Fibroblast of the conjunctiva (primary cell): Measurements from ENCODE around the gene LNX2.

ENCODE experiments used
- DNase-seq: peaks from one replicate; pipeline ENCODE4 v3.0.0-alpha.2; 2010; ENCODE audit warnings: low read depth

The LNX2 gene

DNA sequence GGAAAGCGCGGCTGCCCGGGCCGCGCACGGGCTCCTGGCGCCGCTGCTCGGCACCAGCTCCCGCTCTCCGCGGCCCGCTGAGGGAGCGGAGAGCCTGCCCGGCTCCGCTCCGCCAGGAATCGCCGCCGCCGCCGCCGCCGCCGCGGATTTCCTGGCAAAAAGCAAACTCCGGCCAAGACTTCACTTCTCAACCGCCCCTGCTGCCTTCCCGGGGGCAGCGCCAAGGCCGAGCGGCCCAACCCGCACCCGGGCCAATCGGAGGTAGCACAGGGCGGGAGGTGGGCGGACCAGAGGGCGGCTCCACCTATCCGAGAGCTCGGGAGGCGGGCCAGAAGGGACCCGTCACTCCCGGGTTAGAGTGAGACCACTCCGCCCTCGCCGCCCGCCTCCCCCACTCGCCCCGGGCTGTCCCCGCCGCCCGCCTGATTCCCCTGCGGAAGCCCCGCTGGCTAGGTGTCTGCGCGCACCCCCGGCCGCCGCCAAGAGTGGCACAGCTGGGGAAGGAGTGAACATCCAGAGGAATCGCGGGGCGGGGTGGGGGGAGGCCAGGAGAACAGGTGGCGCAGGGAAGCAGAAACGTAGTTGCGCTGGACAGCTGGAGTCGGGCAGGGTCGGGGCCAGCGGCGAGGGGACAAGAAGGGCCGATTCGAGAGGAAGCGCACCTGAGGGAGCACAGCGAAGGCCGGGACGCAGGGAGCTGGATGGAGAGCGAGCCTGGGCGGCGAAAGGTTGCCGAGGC, at the start of gene LNX2:
Gene LNX2 (minus strand): TSS at position 153 of the 739 bp plus-strand sequence. CDS start 38,826 bp downstream, outside the sequence.
- peak; percentile 92 for DNase-seq

DNA sequence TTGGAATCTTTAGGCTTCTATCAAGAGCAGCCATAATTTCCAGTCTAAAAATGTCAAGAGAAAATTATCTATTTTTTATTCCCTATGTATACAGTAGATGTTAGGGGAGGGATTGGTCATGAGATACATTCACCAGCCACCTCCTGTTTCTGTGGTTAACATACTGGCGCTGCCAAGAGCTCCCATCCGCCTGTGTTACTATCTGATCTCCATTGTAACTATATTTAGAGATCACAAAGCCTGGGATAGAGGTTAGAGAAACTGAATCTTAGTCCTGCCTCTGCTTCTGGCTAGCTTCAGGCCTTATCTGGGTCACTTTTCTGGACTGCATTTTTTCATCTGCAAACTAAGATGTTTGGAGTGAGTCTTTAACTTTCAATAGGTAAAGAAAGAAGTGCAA, 47.6 kb upstream of the LNX2 start:
- no peak for DNase-seq

- no peak for DNase-seq
Measured at GRCh38 chr13:27666951-27667350, 46.6 kb upstream of the LNX2 start.

DNA sequence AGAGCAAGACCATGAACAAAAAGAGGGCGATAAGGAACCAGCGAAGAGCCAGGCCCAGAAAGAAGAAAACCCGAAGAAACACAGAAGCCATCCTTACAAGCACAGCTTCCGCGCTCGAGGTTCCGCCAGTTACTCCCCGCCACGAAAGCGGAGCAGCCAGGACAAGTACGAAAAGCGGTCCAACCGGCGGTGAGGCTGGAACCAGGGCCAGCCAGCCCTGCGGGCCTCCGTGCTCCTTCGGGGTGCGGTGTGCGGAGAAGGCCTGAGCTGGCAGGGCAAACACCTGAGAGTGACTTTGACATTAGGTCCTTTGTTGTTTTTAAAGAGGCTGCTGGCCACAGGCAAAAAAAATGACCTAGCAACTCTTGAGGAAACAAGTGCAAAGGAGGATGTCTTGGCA, 45.4 kb upstream of the LNX2 start:
- no peak for DNase-seq

- no peak for DNase-seq
Measured at GRCh38 chr13:27665333-27665732, 45.0 kb upstream of the LNX2 start.

DNA sequence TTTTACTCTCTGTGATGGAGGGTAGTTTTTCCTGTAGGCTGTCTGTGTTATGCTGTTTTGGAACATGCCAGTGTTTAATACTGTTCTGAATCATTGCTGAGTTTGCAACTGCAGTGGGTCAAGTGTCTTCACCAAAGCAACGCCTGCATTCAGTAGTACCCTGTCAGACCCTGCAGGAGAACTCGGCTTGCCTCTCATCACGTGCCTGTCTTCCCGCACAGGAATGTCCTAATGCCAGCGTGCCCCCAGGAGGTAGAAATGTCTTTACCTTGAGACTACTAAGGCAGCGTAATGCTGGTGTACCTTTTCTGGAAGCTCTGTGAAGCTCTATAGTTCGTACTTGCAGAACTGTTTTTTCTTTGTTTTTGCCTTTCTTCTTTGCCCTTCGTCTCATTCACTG, 43.6 kb upstream of the LNX2 start:
- no peak for DNase-seq

DNA sequence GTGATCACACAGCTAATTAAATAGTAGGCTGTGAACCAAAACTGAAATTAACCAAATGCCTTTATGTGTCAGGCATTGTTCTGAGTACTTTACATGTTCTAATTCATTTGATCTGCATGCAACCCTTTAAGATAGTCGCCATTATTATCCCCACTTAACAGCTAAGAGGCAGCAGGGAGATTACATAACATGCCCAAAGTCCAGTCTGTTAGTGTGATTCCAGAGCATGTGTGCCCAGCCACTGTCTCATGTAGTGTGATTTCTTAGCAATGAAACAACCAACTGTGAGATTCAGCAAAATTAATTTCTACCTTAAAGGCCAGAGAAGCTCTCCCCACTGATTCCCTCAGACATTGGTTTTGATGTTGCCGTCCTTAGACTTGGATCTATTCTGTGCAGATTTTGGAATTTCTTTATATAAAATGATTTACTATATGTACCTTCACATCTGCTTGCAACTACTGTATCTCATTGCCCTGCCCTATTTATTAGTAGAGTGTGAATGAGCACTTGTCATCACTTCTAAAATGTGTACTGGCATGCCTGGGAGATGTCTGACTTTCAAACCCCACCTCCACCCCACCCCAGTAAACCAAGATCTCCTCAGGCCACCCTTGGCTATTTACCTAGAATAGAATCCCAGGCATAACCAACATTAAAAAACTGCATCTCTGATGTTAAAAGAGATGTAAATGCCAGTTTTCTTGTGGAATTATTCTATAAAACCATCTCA, 42.6 kb upstream of the LNX2 start:
- DNase-seq: no peak

GRCh38 chr13:27661017-27661416, 40.7 kb upstream of the LNX2 start:
- DNase-seq: no peak

GRCh38 chr13:27660511-27660910, 40.2 kb upstream of the LNX2 start:
- DNase-seq: no peak

GRCh38 chr13:27659145-27659865, 39.0 kb upstream of the LNX2 start:
- no peak for DNase-seq

- no peak for DNase-seq
Measured at GRCh38 chr13:27658546-27658945, 38.2 kb upstream of the LNX2 start.

DNA sequence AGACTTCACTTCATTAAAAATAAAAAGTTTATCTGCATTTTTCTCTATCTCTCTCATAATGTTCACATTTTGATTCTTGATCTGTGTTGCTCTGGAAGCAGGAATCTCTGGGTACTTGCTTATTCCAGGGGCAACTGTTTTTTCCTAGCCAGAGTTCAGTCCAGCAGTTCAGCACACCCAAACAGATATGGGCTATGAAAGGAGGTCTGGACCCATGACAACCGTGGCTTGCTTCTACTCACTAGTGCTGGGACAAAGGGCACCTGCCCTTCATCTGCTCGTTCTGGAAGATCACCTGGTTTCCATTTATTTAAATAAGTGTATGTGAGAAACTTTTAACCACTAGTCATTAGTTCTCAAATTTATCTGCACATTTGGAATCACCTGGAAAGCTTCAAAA, 37.4 kb upstream of the LNX2 start:
- no peak for DNase-seq

DNA sequence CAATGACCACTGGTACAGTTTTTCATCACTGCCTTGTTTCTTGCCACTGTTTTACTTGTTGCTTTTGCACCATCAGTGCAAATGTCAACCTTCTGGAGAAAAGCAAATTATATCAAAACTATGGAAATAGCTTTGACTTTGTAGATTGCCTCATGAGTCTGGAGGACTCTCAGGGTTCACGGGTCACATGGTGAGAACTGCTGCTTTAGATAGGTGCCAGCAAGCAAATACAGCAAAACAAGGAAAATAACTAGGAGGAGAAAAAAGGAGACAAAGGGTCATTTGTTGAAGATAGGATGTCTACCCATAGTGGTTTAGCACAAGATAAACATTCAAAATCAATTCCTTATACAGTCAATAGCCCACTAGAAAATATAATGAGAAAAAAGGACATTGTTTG, 34.5 kb upstream of the LNX2 start:
- DNase-seq: no peak

DNA sequence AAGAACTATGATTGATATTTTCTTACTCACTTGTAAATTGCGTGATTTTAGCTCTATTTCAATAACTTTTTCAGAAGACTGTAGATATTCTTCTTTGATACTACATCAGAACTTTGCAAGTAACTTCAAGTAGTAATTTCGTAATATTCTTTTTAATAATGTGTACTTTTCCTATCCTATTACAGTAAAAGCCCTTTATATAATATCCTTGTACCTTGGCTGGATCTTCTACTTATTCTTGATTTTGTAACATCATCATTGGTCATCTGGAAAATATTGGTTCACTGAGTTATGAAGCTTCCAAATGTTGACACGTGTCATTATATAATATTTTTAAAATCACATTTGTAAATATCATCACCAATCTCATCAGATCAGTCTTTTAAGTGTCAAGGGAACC, 33.7 kb upstream of the LNX2 start:
- DNase-seq: no peak

DNA sequence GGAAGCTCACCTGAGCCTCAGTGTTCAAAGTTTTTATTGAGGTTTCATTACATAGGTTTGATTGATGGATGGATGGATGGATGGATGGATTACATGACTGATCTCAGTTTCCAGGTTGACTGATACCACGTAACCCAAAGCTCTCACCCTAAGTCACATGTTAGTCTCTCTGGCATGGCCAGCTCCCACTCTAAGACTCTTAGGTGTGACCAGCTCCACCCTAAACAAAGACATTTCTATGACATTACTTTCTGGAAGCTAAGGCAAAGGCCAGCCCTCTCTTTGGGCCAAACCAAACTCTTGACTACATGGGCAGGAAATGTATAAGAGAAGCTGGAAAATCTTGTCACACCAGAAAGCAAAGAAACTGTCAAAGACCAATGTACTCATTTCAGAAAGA, 30.0 kb upstream of the LNX2 start:
- no peak for DNase-seq

DNA sequence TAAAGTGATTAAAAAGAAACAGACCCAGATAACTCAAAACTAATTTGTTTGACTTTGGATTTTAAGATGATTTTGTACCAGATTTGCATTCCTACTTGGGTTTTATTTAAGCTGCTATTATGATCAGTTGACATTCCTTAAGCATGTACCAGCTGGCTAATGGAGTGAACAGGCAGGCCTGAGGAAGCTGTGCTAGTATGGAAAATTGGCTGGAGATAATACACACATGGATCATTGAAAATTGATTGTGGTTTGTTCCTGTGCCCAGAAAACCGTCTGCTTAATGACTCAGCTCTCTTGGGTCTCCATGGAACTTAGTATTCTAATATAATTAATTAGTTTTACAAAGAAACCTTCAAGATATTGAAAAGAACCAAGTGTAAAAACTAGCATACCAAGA, 24.0 kb upstream of the LNX2 start:
- DNase-seq: peak; percentile 49

DNA sequence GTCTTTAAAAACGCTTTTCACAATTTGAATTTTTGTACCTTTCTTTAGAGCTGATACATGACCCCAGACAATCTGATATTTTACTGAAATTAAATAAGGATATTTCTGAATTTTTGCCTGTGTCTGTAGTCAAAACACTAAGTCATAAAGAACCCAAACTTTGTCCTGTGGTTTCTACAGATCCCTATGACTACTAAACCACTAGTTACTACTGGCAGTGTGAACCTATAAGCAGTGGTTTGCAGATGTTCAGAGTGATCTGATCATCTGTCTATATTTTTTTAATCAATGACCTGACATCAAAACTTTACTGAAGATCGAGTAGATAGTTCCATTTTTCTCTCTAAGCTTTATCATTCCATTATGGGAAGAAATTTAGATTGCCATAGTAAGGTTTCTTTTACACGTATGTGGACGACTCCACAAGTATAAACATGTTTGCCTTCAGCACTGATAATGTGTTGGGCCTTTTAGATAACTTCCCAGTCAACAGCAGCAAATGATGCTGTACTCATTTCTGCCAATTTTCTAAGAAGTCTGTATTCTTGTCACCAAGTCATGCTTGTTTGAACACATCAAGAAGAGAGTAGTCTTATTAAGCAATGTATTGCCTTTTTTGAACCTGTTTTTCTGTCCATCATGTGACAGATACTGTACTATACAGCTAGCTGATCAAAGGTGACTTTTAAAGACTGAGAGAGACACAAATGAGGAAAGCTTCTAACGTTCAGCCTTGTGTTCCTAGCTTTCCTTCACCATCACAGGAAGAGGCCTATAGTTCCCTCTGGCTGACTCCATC, 23.2 kb upstream of the LNX2 start:
- no peak for DNase-seq

DNA sequence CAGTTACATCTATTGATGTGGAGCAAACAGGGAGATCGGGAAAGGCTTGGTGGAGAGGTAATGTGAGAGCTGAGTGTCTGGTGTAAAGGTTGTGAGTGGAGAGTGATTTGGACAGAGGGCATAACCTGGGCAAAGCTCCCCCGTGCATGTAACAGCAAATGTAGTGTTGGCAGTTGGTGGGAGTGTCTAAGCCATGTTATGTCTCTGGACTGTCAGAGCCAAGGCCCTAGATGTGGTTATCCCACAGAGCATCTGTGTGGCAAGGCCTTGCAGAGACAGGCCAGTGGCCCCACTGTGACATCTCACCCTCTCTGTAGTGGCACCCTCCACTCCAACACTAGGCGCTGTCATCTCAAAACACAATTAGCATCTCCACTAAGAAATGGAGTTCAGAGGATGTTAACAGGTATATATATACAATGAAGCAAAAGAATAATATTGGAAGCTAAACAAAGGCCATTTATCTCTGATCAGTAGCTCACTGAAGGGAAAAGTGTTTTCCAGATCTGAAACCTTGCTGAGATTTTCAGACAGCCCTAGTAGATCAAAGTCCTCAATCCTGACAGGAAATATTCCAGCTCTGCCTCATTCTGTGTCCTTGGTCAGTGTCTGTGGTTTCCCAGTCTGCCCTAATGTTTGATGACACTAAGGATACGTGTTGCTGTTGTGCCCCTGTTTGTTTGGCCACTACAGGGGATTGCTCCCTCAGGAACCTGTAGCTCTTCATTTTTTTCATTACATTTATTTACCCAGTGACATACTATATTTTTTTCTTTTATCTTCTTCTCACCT, 21.6 kb upstream of the LNX2 start:
- DNase-seq: no peak

DNA sequence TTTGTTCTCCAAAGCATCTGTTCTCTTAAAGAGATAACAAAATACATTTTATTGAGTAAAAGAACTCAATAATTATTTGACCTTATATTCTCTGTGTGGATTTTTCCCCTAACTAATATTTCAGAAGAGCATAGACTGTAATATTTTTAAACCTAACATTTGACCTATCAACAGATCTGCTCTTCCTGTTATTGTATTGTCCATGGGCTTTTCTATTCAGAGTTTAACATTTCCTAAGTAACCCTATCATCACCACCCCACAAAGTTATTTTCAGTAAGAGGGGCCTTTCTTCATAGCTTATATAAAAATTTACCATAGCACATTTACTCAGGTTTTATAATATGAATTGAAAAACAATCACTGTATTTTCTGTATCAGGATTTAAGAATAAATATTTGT, 18.9 kb upstream of the LNX2 start:
- DNase-seq: no peak

DNA sequence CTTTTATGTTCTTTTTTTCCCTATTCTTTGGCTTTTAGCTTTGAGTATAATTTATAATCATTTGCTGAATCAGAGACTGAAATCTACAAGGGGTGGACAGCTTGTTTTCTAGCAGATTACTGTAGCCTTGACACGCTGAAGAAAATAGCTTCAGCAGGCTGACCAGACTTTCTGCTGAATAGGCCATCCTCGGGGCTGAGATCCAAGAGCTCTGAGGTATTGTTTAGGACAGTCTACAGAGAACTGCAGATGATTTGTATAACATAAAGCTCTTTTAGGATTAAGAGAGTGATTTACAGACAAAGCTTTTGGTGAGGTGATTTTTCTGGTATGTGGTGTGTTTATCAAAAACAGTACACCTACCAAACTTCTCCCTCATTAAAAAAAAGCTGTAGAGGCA, 18.2 kb upstream of the LNX2 start:
- no peak for DNase-seq

GRCh38 chr13:27638001-27638400, 17.7 kb upstream of the LNX2 start:
- DNase-seq: no peak

DNA sequence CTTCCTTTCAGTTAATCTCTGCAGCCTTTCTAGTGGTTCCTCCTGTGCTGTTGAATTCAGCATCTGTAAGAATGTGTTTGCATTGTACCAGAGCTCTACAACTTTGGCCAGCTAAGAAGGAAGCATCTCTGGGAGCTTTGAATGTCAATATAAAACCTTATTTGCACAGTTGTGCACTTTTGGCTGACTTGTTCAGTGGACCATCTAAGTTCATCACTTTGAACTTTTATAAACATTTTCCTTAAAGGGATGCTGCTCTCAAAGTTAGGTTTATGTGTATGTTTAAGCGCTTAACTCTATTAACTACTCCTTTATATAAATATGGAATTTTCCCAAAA, 16.9 kb upstream of the LNX2 start:
- DNase-seq: no peak
